ENCODE data around the gene RNF182.

- TF ChIP-seq CTCF (IDR thresholded peaks at IDR 0.05) (0 out of 2 replicates have a peak, but pooled peaks have one; percentile 16), CHD2 (IDR thresholded peaks at IDR 0.05; ENCODE audit: low read length, partially characterized antibody) (no peak), USF2 (IDR thresholded peaks at IDR 0.05; ENCODE audit: borderline replicate concordance, low read depth, low read length) (no peak), RXRA (IDR thresholded peaks at IDR 0.05; ENCODE audit: borderline replicate concordance, low read depth) (no peak), EP300 (IDR thresholded peaks at IDR 0.05; ENCODE audit: borderline replicate concordance in 1 of 2, low read depth in 1 of 2, low read length in 1 of 2) (no peak), RFX5 (IDR thresholded peaks at IDR 0.05; ENCODE audit: low read length) (no peak), TEAD4 (IDR thresholded peaks at IDR 0.05; ENCODE audit: borderline replicate concordance, insufficient read depth) (no peak), REST (IDR thresholded peaks at IDR 0.05; ENCODE audit: low read depth, low read length) (no peak)
These were observed 2.5 kb downstream of the RNF182 start for GRCh38 chr6:13927203-13927602.
